Fibroblast of skin of left quadriceps (primary cell): Measurements from ENCODE around the gene CEP112.
A peak's percentile ranks its signal among the peaks of the same experiment; 100 is the strongest.
"Not testable (repeated sequence)": the region's sequence is repeated elsewhere in the genome, so short reads cannot be mapped to it uniquely, and the experiment has no call there.

Experiments used
- DNase-seq, 2 experiments: peaks; one replicate each; pipeline ENCODE4 v3.0.0-alpha.2; 2013; ENCODE audit warnings: low read depth in 2 of 2

CEP112 gene

GRCh38 chr17:66165537-66166123 lies 26.3 kb downstream of the CEP112 start:
- peak; percentile 47 to 51 for DNase-seq

GRCh38 chr17:66155055-66155454 lies 36.9 kb downstream of the CEP112 start:
- DNase-seq: not testable (repeated sequence)

DNA sequence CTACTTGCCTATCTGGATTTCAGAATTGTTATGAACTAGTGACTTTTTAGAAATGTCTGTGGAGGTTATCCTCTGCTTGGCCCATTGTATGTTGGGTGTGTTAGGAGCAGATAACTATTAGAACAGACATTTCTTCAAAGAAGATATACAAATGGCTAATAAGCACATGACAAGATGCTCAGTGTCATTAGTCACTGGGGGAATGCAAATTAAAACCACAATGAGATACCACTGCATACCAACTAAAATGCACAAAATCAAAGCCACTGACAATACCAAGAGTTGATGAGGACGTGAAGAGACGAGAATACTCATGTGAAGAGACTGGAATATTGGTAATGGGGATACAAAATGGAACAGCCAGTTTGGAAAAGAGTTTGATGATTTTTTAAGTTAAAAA lies 39.2 kb downstream of the CEP112 start:
- DNase-seq: no peak

DNA sequence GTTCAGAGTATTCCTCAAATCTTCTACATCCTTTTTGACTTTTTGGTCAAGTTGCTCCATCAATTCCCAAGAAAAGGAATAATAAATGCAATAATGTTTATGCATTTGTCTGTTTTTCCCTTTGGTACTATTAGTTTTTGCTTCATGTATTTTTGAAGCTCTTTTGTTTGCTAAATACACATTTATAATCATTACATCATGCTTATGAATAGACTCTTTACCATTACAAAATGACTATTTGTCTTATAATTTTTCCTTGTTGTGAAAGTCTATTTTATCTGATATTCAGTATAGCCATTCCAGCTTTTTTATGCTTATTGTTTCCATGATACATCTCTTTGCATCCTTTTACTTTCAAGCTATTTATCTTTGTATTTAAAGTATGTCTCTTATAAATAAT lies 41.2 kb downstream of the CEP112 start:
- no peak for DNase-seq

DNA sequence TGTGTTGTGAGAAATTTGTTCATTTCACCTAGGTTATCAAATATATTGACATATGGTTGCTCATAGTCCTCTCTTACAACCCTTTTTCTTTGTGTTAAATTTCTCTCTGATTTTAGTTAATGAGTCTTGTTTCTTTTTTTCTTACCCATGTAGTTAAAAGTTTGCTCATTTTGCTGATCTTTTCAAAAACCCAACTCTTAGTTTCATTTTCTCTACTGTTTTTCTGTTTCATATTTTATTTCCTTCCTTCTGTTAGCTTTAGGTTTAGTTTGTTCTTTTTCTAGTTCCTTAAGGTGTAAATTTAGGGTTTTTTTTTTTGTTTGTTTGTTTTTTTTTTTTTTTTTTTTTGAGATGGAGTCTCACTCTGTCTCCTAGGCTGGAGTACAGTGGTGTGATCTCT lies 42.4 kb downstream of the CEP112 start:
- DNase-seq: no peak

DNA sequence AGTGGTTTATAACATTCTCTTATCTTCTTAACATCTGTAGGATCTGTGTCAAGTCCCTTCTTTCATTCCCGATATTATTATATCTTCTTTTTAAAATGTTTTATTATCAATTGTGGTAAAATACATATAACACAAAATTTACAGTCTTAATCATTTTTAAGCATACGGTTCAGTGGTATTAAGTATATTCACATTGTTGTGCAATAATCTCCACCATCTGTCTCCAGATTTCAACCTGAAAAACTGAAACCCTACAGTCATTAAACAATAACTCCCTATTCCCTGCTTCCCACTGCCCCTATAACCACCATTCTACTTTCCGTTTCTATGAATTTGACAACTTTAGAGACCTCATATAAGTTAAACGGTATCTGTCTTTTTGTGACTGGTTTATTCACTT lies 45.5 kb downstream of the CEP112 start:
- no peak for DNase-seq

- no peak for DNase-seq
Measured at GRCh38 chr17:66143657-66144282, 48.2 kb downstream of the CEP112 start.

DNA sequence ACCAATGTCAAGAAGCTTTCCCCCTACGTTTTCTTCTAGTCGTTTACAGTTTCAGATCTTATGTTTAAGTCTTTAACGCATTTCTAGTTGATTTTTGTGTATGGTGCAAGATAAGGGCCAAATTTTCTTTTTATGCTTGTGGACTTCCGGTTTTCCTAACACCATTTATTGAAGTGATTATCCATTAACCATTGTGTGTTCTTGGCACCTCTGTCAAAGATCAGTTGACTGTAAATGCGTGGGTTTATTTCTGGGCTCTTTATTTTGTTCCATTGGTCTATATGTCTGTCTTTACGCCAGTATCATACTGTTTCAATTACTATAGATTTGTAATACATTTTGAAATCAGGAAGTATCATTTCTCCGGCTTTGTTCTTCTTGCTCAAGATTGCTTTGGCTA lies 49.5 kb downstream of the CEP112 start:
- DNase-seq: no peak

DNA sequence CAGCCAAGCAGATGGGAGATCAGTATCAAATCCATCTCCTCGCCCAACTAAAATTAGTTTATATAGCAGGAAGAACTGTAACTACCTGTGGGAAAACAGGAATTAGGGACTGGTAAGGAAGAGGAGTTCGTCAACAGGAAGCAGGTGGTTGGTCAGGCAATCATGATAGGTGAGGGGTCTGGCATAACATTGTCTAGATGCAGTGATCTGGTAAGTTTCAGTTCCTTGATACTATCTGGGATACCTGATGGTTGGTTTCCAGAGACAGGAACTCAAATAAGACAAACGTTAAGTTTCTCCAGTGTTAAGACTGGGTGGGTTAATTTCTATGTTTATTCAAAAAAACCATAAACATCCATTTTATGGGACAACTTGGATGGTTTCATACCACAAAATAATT lies 53.8 kb downstream of the CEP112 start:
- no peak for DNase-seq

GRCh38 chr17:66135896-66136295 lies 56.0 kb downstream of the CEP112 start:
- no peak for DNase-seq

DNA sequence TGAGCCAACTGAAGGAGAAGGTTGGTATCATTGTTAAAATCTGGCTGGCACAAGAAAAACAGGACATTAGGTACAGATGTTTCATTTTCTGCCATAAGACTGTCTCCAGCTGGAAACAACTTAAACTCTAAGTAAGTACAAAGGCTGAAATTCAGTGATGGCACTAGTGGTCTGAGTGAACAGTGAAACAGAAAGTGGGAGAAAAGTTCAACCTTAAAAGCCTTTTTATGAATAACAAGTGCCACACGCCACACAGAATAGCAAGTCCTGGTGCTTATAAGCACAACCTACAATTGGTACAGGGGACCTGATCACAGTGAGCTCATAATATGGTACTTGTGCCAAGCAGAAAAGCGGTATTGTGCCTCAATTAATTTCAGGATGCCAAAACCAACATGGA lies 56.7 kb downstream of the CEP112 start:
- DNase-seq: no peak

GRCh38 chr17:66129759-66130158 lies 62.2 kb downstream of the CEP112 start:
- DNase-seq: no peak

- DNase-seq: no peak
Measured at GRCh38 chr17:66126231-66126630, 65.7 kb downstream of the CEP112 start.

GRCh38 chr17:66123163-66123562 lies 68.8 kb downstream of the CEP112 start:
- no peak for DNase-seq

DNA sequence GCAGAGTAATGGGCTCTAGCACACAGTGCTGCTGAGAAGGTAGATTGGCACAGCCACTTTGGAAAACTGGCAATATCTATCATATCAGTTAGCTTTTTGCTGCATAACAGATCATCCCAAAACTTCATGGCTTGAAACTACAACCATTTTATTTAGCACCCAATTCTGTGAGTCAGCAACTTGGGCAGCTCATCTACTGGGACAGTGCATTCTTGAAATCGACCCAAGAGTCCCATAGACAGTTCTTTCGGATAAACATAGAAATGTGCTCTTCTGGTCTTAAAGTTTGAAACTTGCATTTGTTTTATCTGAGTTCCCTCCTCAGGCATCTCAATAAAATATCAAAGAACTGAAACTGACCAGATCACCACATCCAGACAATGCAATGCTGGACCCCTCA lies 76.7 kb downstream of the CEP112 start:
- no peak for DNase-seq

DNA sequence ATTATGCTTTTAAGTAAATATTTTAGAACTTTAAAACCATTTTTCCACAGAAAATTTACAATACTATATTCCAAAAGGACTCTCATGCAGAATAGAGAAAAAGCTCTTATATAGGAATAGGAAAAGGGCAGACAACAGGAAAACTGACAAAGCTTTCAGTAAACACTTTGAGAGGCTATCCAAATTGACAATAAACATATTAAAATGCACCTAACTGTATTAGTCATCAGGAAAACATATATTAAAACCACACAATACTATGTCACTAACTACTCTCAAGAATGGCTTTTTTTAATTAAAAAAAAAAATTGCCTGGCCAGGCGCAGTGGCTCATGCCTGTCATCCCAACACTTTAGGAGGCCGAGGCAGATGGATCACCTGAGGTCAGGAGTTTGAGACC lies 77.3 kb downstream of the CEP112 start:
- DNase-seq: no peak

DNA sequence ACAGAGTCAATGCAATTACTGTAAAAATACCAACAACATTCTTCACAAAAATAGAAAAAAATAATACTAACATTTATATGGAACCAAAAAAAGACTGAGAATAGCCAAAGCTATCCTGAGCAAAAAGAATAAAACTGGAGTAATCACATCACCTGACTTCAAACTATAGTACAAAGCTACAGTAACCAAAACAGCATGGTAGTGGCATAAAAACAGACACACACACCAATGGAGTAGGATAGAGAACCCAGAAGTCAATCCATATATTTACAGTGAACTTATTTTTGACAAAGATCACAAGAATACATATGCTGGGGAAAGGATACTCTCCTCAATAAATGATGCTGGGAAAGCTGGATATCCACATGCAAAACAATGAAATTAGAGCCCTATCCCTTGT lies 84.2 kb downstream of the CEP112 start:
- DNase-seq: no peak

GRCh38 chr17:66098040-66098439 lies 93.9 kb downstream of the CEP112 start:
- DNase-seq: peak in 1 of 2 experiments; percentile 19

DNA sequence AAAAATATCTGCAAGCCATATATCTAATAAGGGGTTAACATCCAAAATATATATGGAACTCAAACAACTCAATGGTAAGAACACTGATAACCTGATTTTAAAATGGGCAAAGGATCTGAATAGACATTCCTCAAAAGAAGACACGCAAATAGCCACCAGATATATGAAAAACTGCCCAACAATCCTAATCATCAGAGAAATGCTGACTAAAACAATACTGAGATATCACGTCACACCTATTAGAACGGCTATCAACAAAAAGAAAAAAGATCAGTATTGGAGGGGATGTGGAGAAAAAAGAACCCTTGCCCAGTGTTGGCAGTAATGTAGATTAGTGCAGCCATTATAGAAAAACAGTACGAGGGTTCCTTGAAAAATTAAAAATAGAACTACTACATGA lies 97.2 kb downstream of the CEP112 start:
- DNase-seq: no peak

DNA sequence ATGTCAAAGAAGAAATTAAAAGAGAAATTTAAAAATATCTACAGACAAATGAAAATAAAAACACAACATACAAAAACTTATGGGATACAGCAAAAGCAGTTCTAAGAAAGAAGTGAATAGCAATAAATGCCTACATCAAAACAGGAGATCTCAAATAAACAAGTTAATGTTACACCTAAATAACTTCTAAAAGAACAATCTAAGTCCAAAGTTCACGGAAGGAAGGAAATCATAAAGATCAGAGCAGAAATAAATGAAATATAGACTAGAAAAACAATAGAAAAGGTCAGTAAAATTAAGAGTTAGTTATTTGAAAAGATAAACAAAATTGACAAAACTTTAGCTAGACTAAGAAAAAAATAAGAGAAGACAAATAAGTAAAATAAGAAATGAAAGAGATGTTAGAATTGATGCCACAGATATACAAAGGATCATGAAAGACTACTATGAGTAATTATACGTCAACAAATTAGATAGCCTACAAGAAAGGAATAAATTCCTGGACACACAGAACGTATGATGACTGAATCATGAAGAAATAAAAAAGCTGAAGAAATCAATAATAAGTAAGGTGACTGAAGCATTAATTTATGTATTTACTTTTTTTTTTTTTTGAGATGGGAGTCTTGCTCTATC lies 100.4 kb downstream of the CEP112 start:
- DNase-seq: no peak

- DNase-seq: no peak
Measured at GRCh38 chr17:66089764-66090163, 102.2 kb downstream of the CEP112 start.

GRCh38 chr17:66088173-66088572 lies 103.8 kb downstream of the CEP112 start:
- no peak for DNase-seq

DNA sequence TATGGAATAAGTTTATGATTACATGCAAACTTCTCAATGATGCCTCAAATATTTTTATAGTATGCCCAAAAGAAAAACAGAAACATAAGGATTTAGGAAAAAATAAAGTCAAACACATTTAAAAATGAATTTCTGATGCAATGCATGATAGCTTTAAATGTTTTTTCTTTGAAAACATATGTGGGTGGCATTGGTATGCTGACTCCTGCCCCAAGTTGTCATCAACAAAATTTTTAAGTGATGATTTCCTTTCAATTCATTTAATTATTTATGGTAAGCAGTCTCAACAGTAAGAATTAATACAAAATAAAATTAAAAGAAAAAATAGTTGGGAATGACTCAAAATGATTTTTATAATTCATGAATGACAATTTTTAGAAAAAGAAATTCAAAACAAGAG lies 104.9 kb downstream of the CEP112 start:
- DNase-seq: peak; percentile 15 to 34

DNA sequence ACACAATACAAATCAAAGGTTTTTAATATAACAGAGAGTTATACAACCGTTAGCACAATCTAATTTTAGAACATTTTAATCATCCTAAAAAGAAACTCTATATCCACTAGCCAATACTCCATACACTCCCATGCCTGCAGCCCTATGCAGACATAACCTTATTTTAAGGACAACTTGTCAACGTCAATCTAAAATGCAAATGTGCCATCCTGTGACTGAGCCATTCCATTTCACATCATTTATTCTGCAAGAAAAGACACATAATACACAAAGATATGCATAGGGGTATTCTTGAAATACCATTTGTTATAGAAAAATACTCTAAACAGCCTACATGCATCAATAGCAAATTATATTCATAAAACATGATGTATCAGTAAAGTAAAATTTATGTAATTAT lies 106.7 kb downstream of the CEP112 start:
- DNase-seq: no peak
